ENCODE results near the gene CLRN1.

CLRN1 gene

DNA sequence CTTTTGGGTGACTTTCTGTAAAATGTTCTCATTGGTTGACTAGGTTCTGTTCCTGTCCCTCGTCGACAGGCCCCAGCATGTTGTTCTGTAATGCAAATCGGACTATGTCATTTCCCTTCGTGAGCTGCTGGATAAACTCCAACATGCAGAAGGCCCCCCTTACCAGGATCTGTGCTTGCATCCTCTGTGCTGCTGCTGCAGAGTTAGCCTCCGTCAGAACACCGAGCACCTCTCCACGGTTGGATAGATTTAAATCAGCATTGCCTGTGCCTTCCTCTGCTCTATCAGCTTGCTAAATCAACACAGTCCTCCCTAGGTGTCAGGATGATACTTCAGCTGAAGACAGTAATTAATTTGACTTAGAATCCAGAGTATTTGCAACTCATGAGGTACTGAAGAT is 54.6 kb downstream of the CLRN1 start:
- Histone ChIP-seq H3K4me2 (ENCODE audit: low read depth, low read length, poor library complexity, severe bottlenecking) (no peak overlapping the region), H3K4me3 (ENCODE audit: insufficient read depth, low read length, poor library complexity, severe bottlenecking) (no peak overlapping the region), H3K79me2 (ENCODE audit: insufficient read depth, low read length) (no peaks in the 10 kb centered on the region), H3K27me3 (ENCODE audit: low read length) (no peaks in the 10 kb centered on the region), H3F3A (ENCODE audit: insufficient read depth) (no peaks in the 10 kb centered on the region), H3K9me2 (replicated peaks; ENCODE audit: insufficient read depth, low read length) (no peaks in the 10 kb centered on the region), H2AFZ (ENCODE audit: low read depth, low read length, severe bottlenecking) (no peak overlapping the region), H3K9ac (ENCODE audit: low read length) (no peak overlapping the region), H3K36me3 (ENCODE audit: low read length) (no peaks in the 10 kb centered on the region), H3K9me3 (ENCODE audit: insufficient read depth, low read length) (no peaks in the 10 kb centered on the region), H3K27ac (ENCODE audit: low read depth, low read length) (no peak overlapping the region), H4K20me1 (ENCODE audit: low read depth, low read length) (no peaks in the 10 kb centered on the region)
- no peak for TF ChIP-seq EZH2phosphoT487 (conservative IDR thresholded peaks at IDR 0.05; ENCODE audit: low read length)
- TF ChIP-seq, protein P1, sequence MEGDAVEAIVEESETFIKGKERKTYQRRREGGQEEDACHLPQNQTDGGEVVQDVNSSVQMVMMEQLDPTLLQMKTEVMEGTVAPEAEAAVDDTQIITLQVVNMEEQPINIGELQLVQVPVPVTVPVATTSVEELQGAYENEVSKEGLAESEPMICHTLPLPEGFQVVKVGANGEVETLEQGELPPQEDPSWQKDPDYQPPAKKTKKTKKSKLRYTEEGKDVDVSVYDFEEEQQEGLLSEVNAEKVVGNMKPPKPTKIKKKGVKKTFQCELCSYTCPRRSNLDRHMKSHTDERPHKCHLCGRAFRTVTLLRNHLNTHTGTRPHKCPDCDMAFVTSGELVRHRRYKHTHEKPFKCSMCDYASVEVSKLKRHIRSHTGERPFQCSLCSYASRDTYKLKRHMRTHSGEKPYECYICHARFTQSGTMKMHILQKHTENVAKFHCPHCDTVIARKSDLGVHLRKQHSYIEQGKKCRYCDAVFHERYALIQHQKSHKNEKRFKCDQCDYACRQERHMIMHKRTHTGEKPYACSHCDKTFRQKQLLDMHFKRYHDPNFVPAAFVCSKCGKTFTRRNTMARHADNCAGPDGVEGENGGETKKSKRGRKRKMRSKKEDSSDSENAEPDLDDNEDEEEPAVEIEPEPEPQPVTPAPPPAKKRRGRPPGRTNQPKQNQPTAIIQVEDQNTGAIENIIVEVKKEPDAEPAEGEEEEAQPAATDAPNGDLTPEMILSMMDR (IDR thresholded peaks at IDR 0.05; ENCODE audit: insufficient read depth, low read length, poor library complexity, severe bottlenecking): no peak

DNA sequence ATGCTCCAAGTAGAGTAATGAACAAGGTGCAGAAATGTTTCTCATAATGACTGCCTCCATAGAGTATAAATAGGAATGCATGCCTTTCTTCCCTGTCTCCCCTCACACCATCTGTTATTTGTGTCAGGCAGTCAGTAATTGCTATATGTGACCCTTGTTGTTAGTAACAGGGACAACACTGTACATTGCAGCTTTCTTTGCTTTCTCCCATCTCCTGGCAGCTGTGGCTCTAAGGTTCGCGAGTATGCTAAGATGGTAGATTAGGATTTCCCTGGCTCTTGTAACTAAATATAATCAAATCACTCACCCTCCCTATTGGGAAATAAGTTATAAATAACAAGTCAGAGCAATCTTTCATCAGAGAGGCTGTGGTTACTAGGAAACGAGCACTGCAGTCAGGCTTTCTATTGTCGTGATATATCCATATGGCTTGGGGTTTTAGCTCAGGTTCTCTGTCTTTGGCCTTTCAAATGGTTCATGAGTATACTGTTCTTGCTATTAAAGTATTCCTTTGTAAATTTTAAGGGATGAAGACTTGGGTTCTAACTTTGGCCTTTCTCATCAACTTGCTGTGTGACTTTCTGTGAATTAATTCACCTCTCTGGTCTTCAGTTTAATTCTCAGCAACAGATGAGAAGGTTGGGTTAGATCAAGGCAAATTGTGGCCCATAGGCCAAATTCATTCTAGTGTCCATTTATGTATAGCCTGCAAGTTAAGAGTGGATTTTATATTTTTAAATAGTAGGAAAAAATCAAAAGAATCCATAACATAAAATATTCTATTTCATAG is 59.2 kb downstream of the CLRN1 start:
- H3K27ac ChIP-seq (ENCODE audit: low read depth, low read length): no peak overlapping the region
- no peaks in the 10 kb centered on the region for H3K9me2 ChIP-seq (replicated peaks; ENCODE audit: insufficient read depth, low read length)
- H3F3A ChIP-seq (ENCODE audit: insufficient read depth): no peaks in the 10 kb centered on the region
- no peaks in the 10 kb centered on the region for H3K27me3 ChIP-seq (ENCODE audit: low read length)
- H4K20me1 ChIP-seq (ENCODE audit: low read depth, low read length): no peaks in the 10 kb centered on the region
- no peaks in the 10 kb centered on the region for H3K36me3 ChIP-seq (ENCODE audit: low read length)
- no peak overlapping the region for H3K4me3 ChIP-seq (ENCODE audit: insufficient read depth, low read length, poor library complexity, severe bottlenecking)
- no peak overlapping the region for H2AFZ ChIP-seq (ENCODE audit: low read depth, low read length, severe bottlenecking)
- TF ChIP-seq EZH2phosphoT487 (conservative IDR thresholded peaks at IDR 0.05; ENCODE audit: low read length): no peak
- TF ChIP-seq, protein P1 (IDR thresholded peaks at IDR 0.05; ENCODE audit: insufficient read depth, low read length, poor library complexity, severe bottlenecking): no peak
- no peak overlapping the region for H3K9ac ChIP-seq (ENCODE audit: low read length)
- no peaks in the 10 kb centered on the region for H3K9me3 ChIP-seq (ENCODE audit: insufficient read depth, low read length)
- H3K79me2 ChIP-seq (ENCODE audit: insufficient read depth, low read length): no peaks in the 10 kb centered on the region
- H3K4me2 ChIP-seq (ENCODE audit: low read depth, low read length, poor library complexity, severe bottlenecking): no peak overlapping the region

DNA sequence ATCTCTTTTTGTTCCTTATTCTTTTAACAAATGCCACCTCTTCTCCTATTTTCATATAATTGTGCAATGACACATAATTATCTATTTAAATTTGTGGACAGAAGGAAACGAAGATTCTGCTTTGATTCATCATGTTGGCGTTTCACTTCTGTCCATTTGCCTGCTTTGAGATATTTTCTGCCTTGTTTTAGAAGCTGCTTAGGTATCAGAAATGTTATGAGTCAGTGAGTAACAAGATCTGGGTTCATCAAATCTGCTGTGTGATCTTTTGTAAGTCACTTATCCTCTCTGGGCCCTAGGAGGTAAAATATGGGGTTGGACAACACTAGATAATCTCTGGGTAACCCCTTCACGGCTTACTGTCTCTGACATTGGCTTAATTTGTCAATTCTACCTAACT is 60.0 kb downstream of the CLRN1 start:
- Histone ChIP-seq H3K9ac (ENCODE audit: low read length) (no peak overlapping the region), H3K4me2 (ENCODE audit: low read depth, low read length, poor library complexity, severe bottlenecking) (no peak overlapping the region)

More for the DNA sequence above, 60.0 kb downstream of the CLRN1 start:
- Histone ChIP-seq H4K20me1 (ENCODE audit: low read depth, low read length) (no peaks in the 10 kb centered on the region), H3K36me3 (ENCODE audit: low read length) (no peaks in the 10 kb centered on the region), H3K27ac (ENCODE audit: low read depth, low read length) (no peak overlapping the region), H2AFZ (ENCODE audit: low read depth, low read length, severe bottlenecking) (no peak overlapping the region), H3K79me2 (ENCODE audit: insufficient read depth, low read length) (no peaks in the 10 kb centered on the region), H3F3A (ENCODE audit: insufficient read depth) (no peaks in the 10 kb centered on the region), H3K9me2 (replicated peaks; ENCODE audit: insufficient read depth, low read length) (no peaks in the 10 kb centered on the region), H3K4me3 (ENCODE audit: insufficient read depth, low read length, poor library complexity, severe bottlenecking) (no peak overlapping the region), H3K27me3 (ENCODE audit: low read length) (no peaks in the 10 kb centered on the region), H3K9me3 (ENCODE audit: insufficient read depth, low read length) (no peaks in the 10 kb centered on the region)
- no peak for TF ChIP-seq EZH2phosphoT487 (conservative IDR thresholded peaks at IDR 0.05; ENCODE audit: low read length)
- TF ChIP-seq, protein P1 (IDR thresholded peaks at IDR 0.05; ENCODE audit: insufficient read depth, low read length, poor library complexity, severe bottlenecking): no peak

All from SU-DHL-6 (cell line).